ENCODE measurements around the gene KRT17. TPM values are rescaled to one million over a fixed set of nuclear protein-coding genes. Genes with fewer than 3 reads are reported as not detected.
A peak's percentile ranks its signal among the peaks of the same experiment; 100 is the strongest.

The KRT17 gene
- total RNA-seq (not detected), polyA plus RNA-seq (not detected), total RNA-seq (not detected)

- Mint-ChIP-seq H3K9me3 (no peaks in the 10 kb centered on the region), H3K4me1 (peaks cover 0 to 5% (median 0%) of the 10 kb centered on the region in 7 donors), H3K36me3 (no peaks in the 10 kb centered on the region), H3K27ac (no peak within 1 kb of the TSS), H3K27me3 (peaks cover 0 to 4% (median 0%) of the 10 kb centered on the region in 5 donors), H3K4me3 (no peak within 1 kb of the TSS)
- no peak within 1 kb of the TSS for H3K4me3 ChIP-seq (ENCODE audit: low read length)
- H3K4me1 ChIP-seq (ENCODE audit: control insufficient read depth in 2 of 2, insufficient read depth in 2 of 2, low read length in 2 of 2) = no peaks in the 10 kb centered on the region
- intact Hi-C loops (cut with micrococcal nuclease) = no loop called here
- ChIA-PET CTCF (no interaction called here), POLR2A (no interaction called here)
- ATAC-seq (no peak), DNase-seq (no peak)
- H3K27me3 ChIP-seq (ENCODE audit: control insufficient read depth in 2 of 2, insufficient read depth in 2 of 2, low read length in 2 of 2) = no peaks in the 10 kb centered on the region
- H3K27ac ChIP-seq (ENCODE audit: low read depth, low read length) = no peak within 1 kb of the TSS
- no peaks in the 10 kb centered on the region for H3K36me3 ChIP-seq (ENCODE audit: control insufficient read depth in 2 of 3, insufficient read depth in 3 of 3, low read length in 3 of 3)
- H3K9me3 ChIP-seq (ENCODE audit: control insufficient read depth in 2 of 3, low read length in 3 of 3) = no peaks in the 10 kb centered on the region
Measured at GRCh38 chr17:41624208-41625101, at the start of gene KRT17. Gene KRT17 (minus strand): TSS chr17:41624575. CDS start chr17:41624509, 66 bp downstream.

DNA sequence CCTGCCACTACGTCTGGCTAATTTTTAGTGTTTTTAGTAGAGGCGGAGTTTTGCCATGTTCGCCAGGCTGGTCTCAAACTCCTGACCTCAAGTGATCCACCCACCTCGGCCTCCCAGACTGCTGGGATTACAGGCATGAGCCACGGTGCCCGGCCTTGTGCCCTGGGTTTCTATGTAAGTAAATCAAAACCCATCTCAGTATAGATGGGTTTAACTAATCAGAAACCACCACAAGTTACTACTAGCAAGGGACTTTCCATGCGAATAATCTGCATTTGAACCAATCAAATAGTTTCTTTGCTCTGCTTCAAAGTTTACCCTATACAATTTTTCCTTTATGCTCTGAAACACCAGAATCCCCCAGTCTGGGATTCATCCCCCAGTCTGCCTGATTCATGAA lies 47.8 kb upstream of the KRT17 start:
- CTCF ChIA-PET = no interaction called here
- POLR2A ChIA-PET = interaction anchor here (0.9 to 1.6 kb wide), 2 partner anchors 17 kb away, joined by 3 to 14 read pairs; partner anchors contain the start of gene EIF1
- H3K27me3 ChIP-seq (ENCODE audit: control insufficient read depth in 2 of 2, insufficient read depth in 2 of 2, low read length in 2 of 2) = no peaks in the 10 kb centered on the region
- no peaks in the 10 kb centered on the region for H3K9me3 ChIP-seq (ENCODE audit: control insufficient read depth in 2 of 3, low read length in 3 of 3)
- peaks cover 0 to 59% (median 5%) of the 10 kb centered on the region in 7 donors for H3K4me1 Mint-ChIP-seq
- peaks cover 0 to 5% of the 10 kb centered on the region in 2 donors for H3K4me1 ChIP-seq (ENCODE audit: control insufficient read depth in 2 of 2, insufficient read depth in 2 of 2, low read length in 2 of 2)
- DNase-seq = no peak
- peak overlapping the region in 1 of 9 donors; percentile 52 for H3K27ac Mint-ChIP-seq
- H3K27me3 Mint-ChIP-seq = no peaks in the 10 kb centered on the region
- peaks cover 0 to 3% (median 0%) of the 10 kb centered on the region in 11 donors for H3K9me3 Mint-ChIP-seq
- H3K27ac ChIP-seq (ENCODE audit: low read depth, low read length) = no peak overlapping the region
- no peak overlapping the region for H3K4me3 Mint-ChIP-seq
- peaks cover 0 to 15% (median 0%) of the 10 kb centered on the region in 5 donors for H3K36me3 Mint-ChIP-seq
- no peaks in the 10 kb centered on the region for H3K36me3 ChIP-seq (ENCODE audit: control insufficient read depth in 2 of 3, insufficient read depth in 3 of 3, low read length in 3 of 3)
- intact Hi-C loops (cut with micrococcal nuclease) = no loop called here
- H3K4me3 ChIP-seq (ENCODE audit: low read length) = no peak overlapping the region
- no peak for ATAC-seq

- DNase-seq (no peak), ATAC-seq (no peak)
- Histone ChIP-seq H3K27ac (ENCODE audit: low read depth, low read length) (peak overlapping the region; percentile 97), H3K27me3 (ENCODE audit: control insufficient read depth in 2 of 2, insufficient read depth in 2 of 2, low read length in 2 of 2) (no peaks in the 10 kb centered on the region), H3K9me3 (ENCODE audit: control insufficient read depth in 2 of 3, low read length in 3 of 3) (no peaks in the 10 kb centered on the region), H3K4me1 (ENCODE audit: control insufficient read depth in 2 of 2, insufficient read depth in 2 of 2, low read length in 2 of 2) (peaks cover 4 to 7% of the 10 kb centered on the region in 2 donors), H3K4me3 (ENCODE audit: low read length) (peak overlapping the region; percentile 87), H3K36me3 (ENCODE audit: control insufficient read depth in 2 of 3, insufficient read depth in 3 of 3, low read length in 3 of 3) (no peaks in the 10 kb centered on the region)
- Mint-ChIP-seq H3K27ac (peak overlapping the region; percentile 88 to 100 (median 96)), H3K36me3 (peaks cover 0 to 10% (median 0%) of the 10 kb centered on the region in 5 donors), H3K4me3 (peak overlapping the region in 9 of 10 donors; percentile 51 to 95 (median 90)), H3K27me3 (peaks cover 0 to 13% (median 0%) of the 10 kb centered on the region in 5 donors), H3K9me3 (peaks cover 0 to 1% (median 0%) of the 10 kb centered on the region in 11 donors), H3K4me1 (peaks cover 17 to 59% (median 21%) of the 10 kb centered on the region in 7 donors)
- intact Hi-C loops (cut with micrococcal nuclease) = loop anchor here (1.0 to 10.0 kb wide), 12 partner anchors 19 to 1309 kb away; partner anchors contain the start of genes KRTAP4-12 (in 1 of the 2) and SMARCE1 (in 1 of the 2)
- CTCF ChIA-PET = interaction anchor here (0.8 to 8.4 kb wide), 14 partner anchors 10 to 849 kb away, joined by 3 to 88 read pairs (median 8); partner anchors contain the start of gene EIF1
- POLR2A ChIA-PET = interaction anchor here (0.6 to 9.2 kb wide), 8 partner anchors 10 to 620 kb away, joined by 3 to 155 read pairs (median 6); partner anchors contain the start of genes CNP, EIF1 and STAT5A
Measured at GRCh38 chr17:41667280-41668041, 43.1 kb upstream of the KRT17 start.

DNA sequence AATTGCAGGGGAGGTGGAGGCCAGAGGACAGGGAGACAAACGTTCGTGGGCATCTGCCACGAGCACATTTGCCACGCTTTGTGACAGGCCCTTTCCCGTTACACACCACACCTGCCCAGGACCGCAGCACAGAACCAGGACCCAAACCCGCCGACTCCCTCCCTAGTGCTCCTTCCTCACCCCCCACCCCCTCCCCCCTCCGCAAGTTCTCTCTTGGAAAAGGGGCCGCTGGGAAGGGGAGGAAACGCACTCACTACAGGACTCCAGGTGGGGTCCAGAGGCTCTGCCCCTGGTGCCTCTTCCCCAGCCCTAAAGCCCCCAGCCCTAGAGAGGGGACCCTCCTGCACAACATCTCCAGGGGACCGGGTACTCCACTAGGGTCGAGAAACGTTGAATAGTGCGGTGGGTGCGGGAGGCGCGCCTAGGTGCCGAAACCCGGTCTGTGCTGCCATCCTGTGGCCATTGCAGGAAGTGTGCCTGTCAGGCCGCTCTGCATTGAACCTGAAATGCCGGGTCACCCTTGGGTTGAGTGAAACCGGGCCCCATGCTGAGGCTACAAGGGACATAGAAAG lies 42.4 kb upstream of the KRT17 start:
- H3K27me3 Mint-ChIP-seq = peaks cover 0 to 13% (median 0%) of the 10 kb centered on the region in 5 donors
- intact Hi-C loops (cut with micrococcal nuclease) = loop anchor here (1.0 to 10.0 kb wide), 18 partner anchors 13 to 1308 kb away; partner anchors contain the start of genes EIF1 (in 2 of the 2), KRTAP4-12 (in 1 of the 2) and SMARCE1 (in 1 of the 2)
- peak overlapping the region; percentile 85 to 95 (median 92) for H3K4me3 Mint-ChIP-seq
- peaks cover 0 to 1% (median 0%) of the 10 kb centered on the region in 11 donors for H3K9me3 Mint-ChIP-seq
- Histone ChIP-seq H3K4me1 (ENCODE audit: control insufficient read depth in 2 of 2, insufficient read depth in 2 of 2, low read length in 2 of 2) (peaks cover 4 to 7% of the 10 kb centered on the region in 2 donors), H3K36me3 (ENCODE audit: control insufficient read depth in 2 of 3, insufficient read depth in 3 of 3, low read length in 3 of 3) (no peaks in the 10 kb centered on the region), H3K9me3 (ENCODE audit: control insufficient read depth in 2 of 3, low read length in 3 of 3) (no peaks in the 10 kb centered on the region), H3K27ac (ENCODE audit: low read depth, low read length) (peak overlapping the region; percentile 97), H3K27me3 (ENCODE audit: control insufficient read depth in 2 of 2, insufficient read depth in 2 of 2, low read length in 2 of 2) (no peaks in the 10 kb centered on the region), H3K4me3 (ENCODE audit: low read length) (peak overlapping the region; percentile 87)
- peaks cover 17 to 54% (median 21%) of the 10 kb centered on the region in 7 donors for H3K4me1 Mint-ChIP-seq
- peaks cover 0 to 10% (median 0%) of the 10 kb centered on the region in 5 donors for H3K36me3 Mint-ChIP-seq
- DNase-seq (peak; percentile 72 to 86 (median 79)), ATAC-seq (peak; percentile 73)
- POLR2A ChIA-PET = interaction anchor here (0.6 to 9.2 kb wide), 12 partner anchors 10 to 848 kb away, joined by 3 to 155 read pairs (median 6); partner anchors contain the start of genes EIF1, KRTAP16-1 and STAT5A
- H3K27ac Mint-ChIP-seq = peak overlapping the region; percentile 88 to 100 (median 96)
- CTCF ChIA-PET = interaction anchor here (0.7 to 8.4 kb wide), 16 partner anchors 12 to 861 kb away, joined by 3 to 125 read pairs (median 12); partner anchors contain the start of genes EIF1 and KRTAP16-1

- peaks cover 0 to 1% (median 0%) of the 10 kb centered on the region in 11 donors for H3K9me3 Mint-ChIP-seq
- ATAC-seq = peak; percentile 67
- ChIA-PET POLR2A (interaction anchor here (0.6 to 9.2 kb wide), 10 partner anchors 10 to 847 kb away, joined by 3 to 155 read pairs (median 9); partner anchors contain the start of genes EIF1 and KRTAP16-1), CTCF (interaction anchor here (0.7 to 8.4 kb wide), 18 partner anchors 13 to 1118 kb away, joined by 3 to 125 read pairs (median 6); partner anchors contain the start of genes EIF1 and KRTAP16-1)
- Histone ChIP-seq H3K9me3 (ENCODE audit: control insufficient read depth in 2 of 3, low read length in 3 of 3) (no peaks in the 10 kb centered on the region), H3K4me3 (ENCODE audit: low read length) (peak overlapping the region; percentile 87), H3K27me3 (ENCODE audit: control insufficient read depth in 2 of 2, insufficient read depth in 2 of 2, low read length in 2 of 2) (no peaks in the 10 kb centered on the region), H3K27ac (ENCODE audit: low read depth, low read length) (peak overlapping the region; percentile 97), H3K36me3 (ENCODE audit: control insufficient read depth in 2 of 3, insufficient read depth in 3 of 3, low read length in 3 of 3) (no peaks in the 10 kb centered on the region), H3K4me1 (ENCODE audit: control insufficient read depth in 2 of 2, insufficient read depth in 2 of 2, low read length in 2 of 2) (peaks cover 4 to 7% of the 10 kb centered on the region in 2 donors)
- peaks cover 0 to 8% (median 0%) of the 10 kb centered on the region in 5 donors for H3K36me3 Mint-ChIP-seq
- peak overlapping the region; percentile 85 to 95 (median 92) for H3K4me3 Mint-ChIP-seq
- peaks cover 17 to 54% (median 21%) of the 10 kb centered on the region in 7 donors for H3K4me1 Mint-ChIP-seq
- DNase-seq = peak in 2 of 9 donors; percentile 69 to 89
- H3K27me3 Mint-ChIP-seq = peaks cover 0 to 13% (median 0%) of the 10 kb centered on the region in 5 donors
- intact Hi-C loops (cut with micrococcal nuclease) = loop anchor here (1.0 to 10.0 kb wide), 16 partner anchors 13 to 1307 kb away; partner anchors contain the start of genes EIF1 (in 2 of the 2), KRTAP4-12 (in 1 of the 2) and SMARCE1 (in 1 of the 2)
- H3K27ac Mint-ChIP-seq = peak overlapping the region; percentile 88 to 100 (median 96)
Measured at GRCh38 chr17:41666237-41666641, 41.9 kb upstream of the KRT17 start.
